OCI-LY7 (cell line): ENCODE results near the gene GALNT17.

Experiments used
- EZH2phosphoT487 ChIP-seq: fragments of 200-600 bp; sonication (generic); IDR thresholded peaks from 2 replicates; pipeline ENCODE4 v1.6.1; 2018; ENCODE audit warnings: low read depth, borderline replicate concordance, mild to moderate bottlenecking, mixed run types, antibody characterized with exemption, low read length, moderate library complexity, mixed read lengths
- TF ChIP-seq, protein P1 (sequence below): fragments of 200-600 bp; sonication (generic); conservative IDR thresholded peaks from 2 replicates; pipeline ENCODE4 v1.5.1; 2014; ENCODE audit warnings: mild to moderate bottlenecking, antibody characterized with exemption, low read length, moderate library complexity, mixed read lengths

DNA sequence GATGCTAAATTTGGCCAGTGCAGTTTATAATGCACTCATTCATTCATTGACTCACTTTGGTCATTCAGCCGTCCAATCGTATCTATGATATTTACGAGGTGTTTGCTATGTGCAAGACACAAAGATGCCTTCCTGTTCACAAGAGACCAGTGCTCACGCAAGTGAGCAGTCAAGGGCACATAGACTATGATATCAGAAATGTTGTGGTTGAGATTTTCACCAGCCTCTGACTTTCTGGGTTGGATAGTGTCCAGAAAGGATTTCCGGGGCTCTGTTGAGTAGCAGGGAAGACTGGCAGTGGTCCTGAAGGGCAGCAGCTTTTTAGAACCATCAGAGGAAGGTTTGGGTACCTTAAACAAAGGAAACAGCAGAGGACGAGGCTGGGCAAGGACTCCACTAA is 191.8 kb downstream of the GALNT17 start:
- TF ChIP-seq, protein P1, sequence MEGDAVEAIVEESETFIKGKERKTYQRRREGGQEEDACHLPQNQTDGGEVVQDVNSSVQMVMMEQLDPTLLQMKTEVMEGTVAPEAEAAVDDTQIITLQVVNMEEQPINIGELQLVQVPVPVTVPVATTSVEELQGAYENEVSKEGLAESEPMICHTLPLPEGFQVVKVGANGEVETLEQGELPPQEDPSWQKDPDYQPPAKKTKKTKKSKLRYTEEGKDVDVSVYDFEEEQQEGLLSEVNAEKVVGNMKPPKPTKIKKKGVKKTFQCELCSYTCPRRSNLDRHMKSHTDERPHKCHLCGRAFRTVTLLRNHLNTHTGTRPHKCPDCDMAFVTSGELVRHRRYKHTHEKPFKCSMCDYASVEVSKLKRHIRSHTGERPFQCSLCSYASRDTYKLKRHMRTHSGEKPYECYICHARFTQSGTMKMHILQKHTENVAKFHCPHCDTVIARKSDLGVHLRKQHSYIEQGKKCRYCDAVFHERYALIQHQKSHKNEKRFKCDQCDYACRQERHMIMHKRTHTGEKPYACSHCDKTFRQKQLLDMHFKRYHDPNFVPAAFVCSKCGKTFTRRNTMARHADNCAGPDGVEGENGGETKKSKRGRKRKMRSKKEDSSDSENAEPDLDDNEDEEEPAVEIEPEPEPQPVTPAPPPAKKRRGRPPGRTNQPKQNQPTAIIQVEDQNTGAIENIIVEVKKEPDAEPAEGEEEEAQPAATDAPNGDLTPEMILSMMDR, result no peak
- no peak for TF ChIP-seq EZH2phosphoT487
